Esophagus squamous epithelium (tissue), 4 donors: ENCODE results near the gene THADA.

ENCODE experiments used
- CTCF ChIP-seq, 6 experiments: fragments of 450-650 bp in 4 of 6; fragments of 200-600 bp in 2 of 6; sonication (generic) in 2 of 6; IDR thresholded peaks; one replicate each; pipeline ENCODE4 v1.5.1; 2016 to 2019; ENCODE audit warnings: antibody characterized with exemption in 6 of 6, mild to moderate bottlenecking in 4 of 6, moderate library complexity in 4 of 6
- POLR2A ChIP-seq, 4 donors: fragments of 450-650 bp; IDR thresholded peaks; one replicate each; pipeline ENCODE4 v1.6.1; 2017; ENCODE audit warnings: antibody characterized with exemption in 4 of 4, mild to moderate bottlenecking in 4 of 4, moderate library complexity in 3 of 4

GRCh38 chr2:43426305-43427031, 169.4 kb downstream of the THADA start:
- TF ChIP-seq CTCF (IDR thresholded peaks at IDR 0.05) = no peak
- TF ChIP-seq POLR2A (IDR thresholded peaks at IDR 0.05) = no peak
